ENCODE measurements around the gene ANK3. TPM values are rescaled to one million over a fixed set of nuclear protein-coding genes. Genes with fewer than 3 reads are reported as not detected.

The ANK3 gene
- total and polyA plus RNA-seq, 8 donors: 3.3 to 28.5 (median 17.3) TPM

- H3K9me3 ChIP-seq: no peaks in the 10 kb centered on the region
These were observed 16.5 kb upstream of the ANK3 start for GRCh38 chr10:60406182-60406581.

GRCh38 chr10:60405172-60405571 lies 15.5 kb upstream of the ANK3 start:
- TF ChIP-seq CTCF (IDR thresholded peaks at IDR 0.05): no peak
- no peak overlapping the region for H3K4me3 ChIP-seq
- FAIRE-seq: no peak

More at GRCh38 chr10:60406182-60406581, 16.5 kb upstream of the ANK3 start:
- no peak for TF ChIP-seq CTCF (IDR thresholded peaks at IDR 0.05)
- H3K4me1 ChIP-seq: no peaks in the 10 kb centered on the region
- no peak for DNase-seq
- WGBS, 2 donors: 89 to 98% methylated on average over 3 of the region's 3 CpGs
- no peak for ATAC-seq
- no peak overlapping the region for H3K4me3 ChIP-seq
- H3K27ac ChIP-seq: no peak overlapping the region
- FAIRE-seq: no peak
- intact Hi-C loops (cut with DNase I): no loop called here
- no peaks in the 10 kb centered on the region for H3K36me3 ChIP-seq
- H3K27me3 ChIP-seq: no peaks in the 10 kb centered on the region

GRCh38 chr10:60403168-60403873 lies 13.6 kb upstream of the ANK3 start:
- H3K9me3 ChIP-seq: no peaks in the 10 kb centered on the region
- H3K36me3 ChIP-seq: no peaks in the 10 kb centered on the region
- no peak for TF ChIP-seq CTCF (IDR thresholded peaks at IDR 0.05)
- DNase-seq (no peak), FAIRE-seq (no peak), ATAC-seq (no peak)
- H3K4me3 ChIP-seq: no peak overlapping the region
- no peaks in the 10 kb centered on the region for H3K27me3 ChIP-seq
- H3K27ac ChIP-seq: no peak overlapping the region
- no peaks in the 10 kb centered on the region for H3K4me1 ChIP-seq
- WGBS, 2 donors: 91 to 92% methylated on average over 8 of the region's 8 CpGs
- intact Hi-C loops (cut with DNase I): no loop called here

More at GRCh38 chr10:60405172-60405571, 15.5 kb upstream of the ANK3 start:
- intact Hi-C loops (cut with DNase I): no loop called here
- DNase-seq (no peak), ATAC-seq (no peak)
- Histone ChIP-seq H3K36me3 (no peaks in the 10 kb centered on the region), H3K4me1 (no peaks in the 10 kb centered on the region), H3K27ac (no peak overlapping the region), H3K9me3 (no peaks in the 10 kb centered on the region), H3K27me3 (no peaks in the 10 kb centered on the region)

GRCh38 chr10:60400366-60400765 lies 10.7 kb upstream of the ANK3 start:
- Histone ChIP-seq H3K36me3 (no peaks in the 10 kb centered on the region), H3K4me3 (no peak overlapping the region), H3K27ac (no peak overlapping the region), H3K9me3 (no peaks in the 10 kb centered on the region), H3K4me1 (no peaks in the 10 kb centered on the region), H3K27me3 (no peaks in the 10 kb centered on the region)
- TF ChIP-seq CTCF (IDR thresholded peaks at IDR 0.05): no peak
- ATAC-seq (no peak), FAIRE-seq (no peak), DNase-seq (no peak)
- intact Hi-C loops (cut with DNase I): no loop called here

- DNase-seq: no peak
- ATAC-seq: no peak
- no peak overlapping the region for H3K27ac ChIP-seq
- TF ChIP-seq CTCF (IDR thresholded peaks at IDR 0.05): no peak
- no peak for FAIRE-seq
- no peaks in the 10 kb centered on the region for H3K9me3 ChIP-seq
- no peaks in the 10 kb centered on the region for H3K4me1 ChIP-seq
- H3K36me3 ChIP-seq: no peaks in the 10 kb centered on the region
- WGBS, 2 donors: 83 to 85% methylated on average over 8 of the region's 8 CpGs
- no peak overlapping the region for H3K4me3 ChIP-seq
- intact Hi-C loops (cut with DNase I): no loop called here
- no peaks in the 10 kb centered on the region for H3K27me3 ChIP-seq
These were observed 9.7 kb upstream of the ANK3 start for GRCh38 chr10:60399328-60399727.

Data from pancreas (tissue), 10 donors.